Measurements from ENCODE around the gene AHDC1. TPM values are rescaled to one million over a fixed set of nuclear protein-coding genes. Genes with fewer than 3 reads are reported as not detected.

AHDC1 gene
- total and polyA plus RNA-seq, 2 donors: 4.2 to 22.6 TPM

- WGBS: 98% methylated on average over 4 of the region's 4 CpGs
- Histone ChIP-seq H3K9me3 (ENCODE audit: control insufficient read depth in 2 of 2, insufficient read depth in 1 of 2, low read length in 1 of 2) (no peaks in the 10 kb centered on the region), H3K4me1 (ENCODE audit: control insufficient read depth in 2 of 2, insufficient read depth in 2 of 2, low read length in 2 of 2) (peaks cover 34 to 91% of the 10 kb centered on the region in 2 donors), H3K36me3 (ENCODE audit: control insufficient read depth in 2 of 2, insufficient read depth in 2 of 2, low read length in 1 of 2) (peaks cover 4 to 8% of the 10 kb centered on the region in 2 donors), H3K27ac (ENCODE audit: low read depth in 1 of 2, low read length in 1 of 2) (no peak overlapping the region), H3K4me3 (ENCODE audit: low read length in 2 of 2) (no peak overlapping the region), H3K27me3 (ENCODE audit: control insufficient read depth in 2 of 2, insufficient read depth in 1 of 2, low read length in 1 of 2) (no peaks in the 10 kb centered on the region)
- DNase-seq (ENCODE audit: low read depth in 6 of 9, low spot score in 9 of 9): no peak
Measured at GRCh38 chr1:27611450-27611849, 7.5 kb upstream of the AHDC1 start.

DNA sequence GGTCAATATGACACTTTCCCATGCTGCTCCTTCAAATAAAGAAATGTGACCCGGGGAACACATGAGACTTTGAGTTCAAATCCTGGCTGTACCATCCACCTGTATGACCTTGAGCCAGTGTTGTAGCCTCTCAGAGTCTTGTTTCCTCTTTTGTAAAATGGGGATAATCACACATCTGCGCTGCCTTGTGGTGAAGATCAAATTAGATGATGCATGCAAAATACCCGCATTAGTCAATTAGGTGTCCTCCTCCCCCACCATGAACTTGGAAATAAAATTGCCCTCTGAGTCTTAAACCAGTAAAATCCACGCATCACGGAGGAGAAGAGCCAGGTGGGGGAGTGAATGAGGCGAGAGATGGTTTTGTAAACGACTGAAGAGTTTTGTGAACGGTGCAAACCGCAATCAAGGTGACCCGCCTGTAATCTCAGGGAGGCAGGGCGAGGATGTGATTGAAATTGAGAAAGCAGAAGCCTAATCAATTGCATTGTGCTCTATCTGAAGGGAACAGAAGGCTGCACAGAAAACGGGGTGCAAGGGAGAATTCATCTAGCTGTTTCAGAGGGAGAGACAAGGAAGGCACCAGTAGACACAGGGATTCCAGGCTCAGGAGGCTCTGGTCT is 5.8 kb upstream of the AHDC1 start:
- peaks cover 0 to 4% of the 10 kb centered on the region in 2 donors for H3K36me3 ChIP-seq (ENCODE audit: control insufficient read depth in 2 of 2, insufficient read depth in 2 of 2, low read length in 1 of 2)
- H3K27me3 ChIP-seq (ENCODE audit: control insufficient read depth in 2 of 2, insufficient read depth in 1 of 2, low read length in 1 of 2): no peaks in the 10 kb centered on the region
- no peak overlapping the region for H3K4me3 ChIP-seq (ENCODE audit: low read length in 2 of 2)
- WGBS: 54% methylated on average over 12 of the region's 12 CpGs
- H3K9me3 ChIP-seq (ENCODE audit: control insufficient read depth in 2 of 2, insufficient read depth in 1 of 2, low read length in 1 of 2): peaks cover 0 to 1% of the 10 kb centered on the region in 2 donors
- peaks cover 40 to 92% of the 10 kb centered on the region in 2 donors for H3K4me1 ChIP-seq (ENCODE audit: control insufficient read depth in 2 of 2, insufficient read depth in 2 of 2, low read length in 2 of 2)
- DNase-seq (ENCODE audit: low read depth in 6 of 9, low spot score in 9 of 9): peak in 1 of 9 donors; percentile 41
- peak overlapping the region in 1 of 2 donors; percentile 61 for H3K27ac ChIP-seq (ENCODE audit: low read depth in 1 of 2, low read length in 1 of 2)

DNA sequence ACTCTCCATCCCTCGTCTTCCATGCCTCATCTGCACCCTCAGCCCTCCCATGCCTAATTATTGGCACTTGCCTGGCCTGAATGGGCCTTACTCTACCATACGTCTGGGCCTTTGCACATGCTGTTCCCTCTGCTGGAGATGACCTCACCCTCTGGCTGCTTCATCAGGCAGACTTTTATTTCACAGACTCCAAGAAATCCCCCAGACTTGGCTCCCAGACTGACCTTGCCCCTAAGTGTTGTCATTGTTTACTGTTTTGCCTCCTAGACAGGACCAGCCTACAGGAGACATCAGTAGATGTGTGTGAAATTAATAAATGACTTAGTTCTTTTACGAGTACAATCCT is 5.2 kb upstream of the AHDC1 start:
- peaks cover 0 to 4% of the 10 kb centered on the region in 2 donors for H3K36me3 ChIP-seq (ENCODE audit: control insufficient read depth in 2 of 2, insufficient read depth in 2 of 2, low read length in 1 of 2)
- no peak for DNase-seq (ENCODE audit: low read depth in 6 of 9, low spot score in 9 of 9)
- H3K27ac ChIP-seq (ENCODE audit: low read depth in 1 of 2, low read length in 1 of 2): peak overlapping the region; percentile 61 to 62
- peaks cover 35 to 92% of the 10 kb centered on the region in 2 donors for H3K4me1 ChIP-seq (ENCODE audit: control insufficient read depth in 2 of 2, insufficient read depth in 2 of 2, low read length in 2 of 2)
- H3K9me3 ChIP-seq (ENCODE audit: control insufficient read depth in 2 of 2, insufficient read depth in 1 of 2, low read length in 1 of 2): peaks cover 0 to 2% of the 10 kb centered on the region in 2 donors
- H3K4me3 ChIP-seq (ENCODE audit: low read length in 2 of 2): no peak overlapping the region
- WGBS: 85% methylated on average over 3 of the region's 3 CpGs
- no peaks in the 10 kb centered on the region for H3K27me3 ChIP-seq (ENCODE audit: control insufficient read depth in 2 of 2, insufficient read depth in 1 of 2, low read length in 1 of 2)

DNA sequence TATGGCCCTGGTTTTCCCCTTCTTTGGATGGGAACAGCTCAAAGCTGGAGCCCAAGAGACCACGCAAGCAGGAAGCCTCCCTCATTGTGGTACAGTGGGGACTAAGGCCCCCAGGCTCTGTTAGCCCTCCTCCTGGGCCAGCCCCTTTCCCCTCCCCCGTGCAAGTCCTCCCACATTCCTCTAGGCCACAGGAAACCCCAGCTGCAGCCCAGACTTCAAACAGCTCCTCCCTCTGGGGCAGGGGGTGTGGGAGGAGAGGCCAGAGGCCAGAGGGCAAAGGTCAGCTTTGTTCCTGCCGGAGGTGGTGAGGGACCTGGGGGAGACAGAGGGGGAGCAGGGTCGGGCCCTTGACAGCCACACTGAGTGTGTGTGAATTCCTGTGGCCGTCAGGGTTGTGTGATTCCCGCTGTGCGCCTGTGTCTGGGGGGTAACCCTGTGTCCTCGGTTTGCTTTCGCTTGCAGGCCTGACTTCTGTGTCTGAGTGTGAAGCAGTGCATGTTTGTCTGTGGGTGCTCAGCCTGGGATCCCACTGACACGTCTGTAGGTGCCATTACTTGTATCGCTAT is 3.4 kb upstream of the AHDC1 start:
- no peaks in the 10 kb centered on the region for H3K36me3 ChIP-seq (ENCODE audit: control insufficient read depth in 2 of 2, insufficient read depth in 2 of 2, low read length in 1 of 2)
- 63% methylated on average over 11 of the region's 11 CpGs for WGBS
- peak in 1 of 9 donors; percentile 49 for DNase-seq (ENCODE audit: low read depth in 6 of 9, low spot score in 9 of 9)
- no peaks in the 10 kb centered on the region for H3K27me3 ChIP-seq (ENCODE audit: control insufficient read depth in 2 of 2, insufficient read depth in 1 of 2, low read length in 1 of 2)
- H3K4me3 ChIP-seq (ENCODE audit: low read length in 2 of 2): no peak overlapping the region
- H3K27ac ChIP-seq (ENCODE audit: low read depth in 1 of 2, low read length in 1 of 2): peak overlapping the region; percentile 62 to 68
- peaks cover 0 to 2% of the 10 kb centered on the region in 2 donors for H3K9me3 ChIP-seq (ENCODE audit: control insufficient read depth in 2 of 2, insufficient read depth in 1 of 2, low read length in 1 of 2)
- peaks cover 30 to 79% of the 10 kb centered on the region in 2 donors for H3K4me1 ChIP-seq (ENCODE audit: control insufficient read depth in 2 of 2, insufficient read depth in 2 of 2, low read length in 2 of 2)

DNA sequence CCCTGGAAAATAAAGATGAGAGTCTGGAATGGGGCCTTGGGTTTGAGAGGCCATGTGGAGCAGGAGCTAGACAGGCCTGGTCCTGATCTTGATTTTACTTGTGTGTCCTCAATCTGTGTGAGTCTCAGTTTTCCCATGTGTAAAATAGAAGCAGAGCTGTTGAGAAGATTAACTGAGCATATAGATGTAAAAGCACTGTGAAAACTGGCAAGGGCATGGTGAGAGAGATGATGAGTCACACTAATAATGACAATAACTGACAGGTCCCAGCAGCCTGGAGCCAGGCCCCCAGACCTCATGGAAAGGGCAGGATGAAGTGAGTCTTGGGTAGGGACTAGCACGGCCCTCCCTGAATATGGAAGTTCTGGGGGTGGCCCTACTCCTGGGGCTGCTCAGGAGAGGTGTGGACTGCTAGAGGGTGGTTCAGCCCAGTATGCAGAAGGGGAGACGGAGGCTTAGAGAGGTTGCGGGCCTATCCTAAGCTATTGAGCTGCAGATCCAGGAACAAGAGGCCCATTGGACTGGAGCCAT is 2.8 kb upstream of the AHDC1 start:
- peak overlapping the region; percentile 62 to 68 for H3K27ac ChIP-seq (ENCODE audit: low read depth in 1 of 2, low read length in 1 of 2)

DNA sequence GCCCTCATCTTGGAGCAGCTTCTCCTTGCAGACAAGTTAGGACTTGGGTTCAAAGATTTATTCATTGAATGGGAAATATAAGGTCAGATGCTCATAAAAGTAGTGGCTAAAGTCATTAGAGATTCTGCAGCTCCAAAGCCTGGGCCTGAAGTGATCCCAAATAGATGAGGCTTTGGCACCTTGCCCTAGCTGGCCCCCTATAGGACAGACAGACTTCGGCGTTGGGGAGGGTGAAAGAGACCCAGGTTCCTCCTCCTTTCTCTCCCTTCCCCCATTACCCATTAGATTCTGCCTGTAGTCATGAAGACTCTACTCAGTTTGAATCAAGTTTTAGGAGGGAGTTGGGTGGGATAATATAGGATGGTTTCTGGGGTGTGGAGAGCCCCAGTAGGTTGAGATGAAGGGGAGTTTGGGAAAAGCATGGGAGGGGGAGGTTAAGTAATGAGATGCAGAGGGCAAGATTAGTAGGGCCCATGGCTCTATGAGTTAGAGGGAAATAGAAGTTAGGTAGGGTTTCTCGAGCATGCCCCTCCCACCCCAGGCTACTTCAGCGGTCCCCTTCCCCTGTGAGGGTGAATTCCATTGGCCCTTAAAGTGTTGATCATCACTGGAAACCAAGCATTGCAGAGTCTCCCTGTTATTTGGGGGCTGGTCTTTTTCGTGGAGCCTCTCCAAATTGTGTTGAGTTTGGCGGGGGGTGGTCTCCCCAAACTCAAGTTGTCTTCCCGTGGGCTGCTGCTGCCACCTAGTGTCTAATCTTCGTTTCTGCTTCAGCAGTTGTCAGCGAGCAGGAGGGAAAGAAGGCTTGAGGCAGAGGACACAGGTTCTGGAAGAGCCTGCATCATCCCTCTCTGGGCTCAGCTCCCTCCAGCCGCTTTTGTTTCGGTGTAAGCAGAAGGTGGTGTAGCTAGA is 2.1 kb upstream of the AHDC1 start:
- Histone ChIP-seq H3K4me1 (ENCODE audit: control insufficient read depth in 2 of 2, insufficient read depth in 2 of 2, low read length in 2 of 2) (peaks cover 38 to 84% of the 10 kb centered on the region in 2 donors), H3K36me3 (ENCODE audit: control insufficient read depth in 2 of 2, insufficient read depth in 2 of 2, low read length in 1 of 2) (no peaks in the 10 kb centered on the region), H3K27ac (ENCODE audit: low read depth in 1 of 2, low read length in 1 of 2) (peak overlapping the region in 1 of 2 donors; percentile 68), H3K4me3 (ENCODE audit: low read length in 2 of 2) (no peak overlapping the region), H3K9me3 (ENCODE audit: control insufficient read depth in 2 of 2, insufficient read depth in 1 of 2, low read length in 1 of 2) (peaks cover 0 to 2% of the 10 kb centered on the region in 2 donors), H3K27me3 (ENCODE audit: control insufficient read depth in 2 of 2, insufficient read depth in 1 of 2, low read length in 1 of 2) (no peaks in the 10 kb centered on the region)
- WGBS: 9% methylated on average over 11 of the region's 11 CpGs
- peak in 5 of 9 donors; percentile 68 to 88 (median 75) for DNase-seq (ENCODE audit: low read depth in 6 of 9, low spot score in 9 of 9)

More for the DNA sequence above, 2.8 kb upstream of the AHDC1 start:
- Histone ChIP-seq H3K36me3 (ENCODE audit: control insufficient read depth in 2 of 2, insufficient read depth in 2 of 2, low read length in 1 of 2) (no peaks in the 10 kb centered on the region), H3K4me1 (ENCODE audit: control insufficient read depth in 2 of 2, insufficient read depth in 2 of 2, low read length in 2 of 2) (peaks cover 36 to 79% of the 10 kb centered on the region in 2 donors), H3K27me3 (ENCODE audit: control insufficient read depth in 2 of 2, insufficient read depth in 1 of 2, low read length in 1 of 2) (no peaks in the 10 kb centered on the region), H3K9me3 (ENCODE audit: control insufficient read depth in 2 of 2, insufficient read depth in 1 of 2, low read length in 1 of 2) (peaks cover 0 to 2% of the 10 kb centered on the region in 2 donors), H3K4me3 (ENCODE audit: low read length in 2 of 2) (no peak overlapping the region)
- DNase-seq (ENCODE audit: low read depth in 6 of 9, low spot score in 9 of 9): no peak
- WGBS: 91% methylated on average over 3 of the region's 3 CpGs

DNA sequence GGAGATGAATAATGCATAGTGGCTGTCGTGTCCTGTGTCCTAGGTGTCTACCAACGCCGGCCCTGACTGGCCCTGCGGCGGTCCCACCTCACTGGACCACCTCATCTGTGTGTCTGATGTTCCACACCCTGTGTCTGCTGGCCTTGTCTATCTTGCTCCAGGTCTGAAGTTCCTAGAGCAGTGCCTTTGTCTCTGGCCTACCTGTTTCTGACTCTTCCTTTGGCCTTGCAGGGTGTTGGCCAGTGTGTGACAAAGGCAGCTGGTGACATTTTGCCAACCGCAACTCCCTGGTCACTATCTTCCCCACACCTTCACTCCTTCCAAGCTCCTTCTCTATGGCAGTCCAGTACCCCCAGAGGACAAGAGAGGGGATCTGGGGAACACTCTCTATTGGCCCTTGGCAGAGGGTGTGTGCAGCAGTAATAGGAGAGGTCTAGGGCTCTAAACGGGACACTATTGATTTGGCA is 1.4 kb upstream of the AHDC1 start:
- Histone ChIP-seq H3K9me3 (ENCODE audit: control insufficient read depth in 2 of 2, insufficient read depth in 1 of 2, low read length in 1 of 2) (peaks cover 0 to 2% of the 10 kb centered on the region in 2 donors), H3K4me1 (ENCODE audit: control insufficient read depth in 2 of 2, insufficient read depth in 2 of 2, low read length in 2 of 2) (peaks cover 39 to 86% of the 10 kb centered on the region in 2 donors), H3K4me3 (ENCODE audit: low read length in 2 of 2) (no peak overlapping the region), H3K36me3 (ENCODE audit: control insufficient read depth in 2 of 2, insufficient read depth in 2 of 2, low read length in 1 of 2) (no peaks in the 10 kb centered on the region), H3K27ac (ENCODE audit: low read depth in 1 of 2, low read length in 1 of 2) (no peak overlapping the region), H3K27me3 (ENCODE audit: control insufficient read depth in 2 of 2, insufficient read depth in 1 of 2, low read length in 1 of 2) (no peaks in the 10 kb centered on the region)
- 93% methylated on average over 7 of the region's 7 CpGs for WGBS
- DNase-seq (ENCODE audit: low read depth in 6 of 9, low spot score in 9 of 9): no peak

- 56% methylated on average over 21 of the region's 21 CpGs for WGBS
- Histone ChIP-seq H3K9me3 (ENCODE audit: control insufficient read depth in 2 of 2, insufficient read depth in 1 of 2, low read length in 1 of 2) (peaks cover 0 to 2% of the 10 kb centered on the region in 2 donors), H3K4me1 (ENCODE audit: control insufficient read depth in 2 of 2, insufficient read depth in 2 of 2, low read length in 2 of 2) (peaks cover 42 to 86% of the 10 kb centered on the region in 2 donors), H3K4me3 (ENCODE audit: low read length in 2 of 2) (peak overlapping the region; percentile 72 to 80), H3K36me3 (ENCODE audit: control insufficient read depth in 2 of 2, insufficient read depth in 2 of 2, low read length in 1 of 2) (no peaks in the 10 kb centered on the region), H3K27ac (ENCODE audit: low read depth in 1 of 2, low read length in 1 of 2) (no peak overlapping the region), H3K27me3 (ENCODE audit: control insufficient read depth in 2 of 2, insufficient read depth in 1 of 2, low read length in 1 of 2) (no peaks in the 10 kb centered on the region)
- DNase-seq (ENCODE audit: low read depth in 6 of 9, low spot score in 9 of 9): peak in 1 of 9 donors; percentile 17
Measured at GRCh38 chr1:27604579-27605299, 795 bp upstream of the AHDC1 start.
